Calu3 (cell line): ENCODE data around the gene MAGT1. TPM values are rescaled to one million over a fixed set of nuclear protein-coding genes. Genes with fewer than 3 reads are reported as not detected.
"Not testable (repeated sequence)": the region's sequence is repeated elsewhere in the genome, so short reads cannot be mapped to it uniquely, and the experiment has no call there.

Experiments
- BruUV-seq: library from RNA; stranded (reverse); fragments of 400-500 nt; replicated peaks from 2 replicates; lab custom pipeline; 2021; lab: Mats Ljungman, UMichigan
- CTCF ChIA-PET: fragments of 300-600 bp; sonication (Branson Sonifier 250); formaldehyde crosslinking; loops from one replicate; lab custom pipeline; 2022; ENCODE audit warnings: antibody characterized with exemption; lab: Charles Lee
- DNase-seq: peaks from one replicate; pipeline ENCODE4 v3.0.0; 2022
- H3K27ac Mint-ChIP-seq: one replicate; pipeline ENCODE4 v1.8.0; 2022; ENCODE audit warnings: mixed read lengths; ENCODE audit not compliant: unreplicated experiment
- H3K27me3 Mint-ChIP-seq: one replicate; pipeline ENCODE4 v1.8.0; 2022; ENCODE audit warnings: mixed read lengths; ENCODE audit not compliant: unreplicated experiment
- H3K36me3 Mint-ChIP-seq: one replicate; pipeline ENCODE4 v1.8.0; 2022; ENCODE audit warnings: mild to moderate bottlenecking, moderate library complexity, mixed read lengths; ENCODE audit not compliant: insufficient read depth, unreplicated experiment
- H3K4me1 Mint-ChIP-seq: one replicate; pipeline ENCODE4 v1.8.0; 2022; ENCODE audit warnings: mild to moderate bottlenecking, low read depth, mixed read lengths; ENCODE audit not compliant: unreplicated experiment
- H3K4me3 Mint-ChIP-seq: one replicate; pipeline ENCODE4 v1.8.0; 2022; ENCODE audit warnings: mild to moderate bottlenecking, low read depth, moderate library complexity, mixed read lengths; ENCODE audit not compliant: unreplicated experiment
- H3K9me3 Mint-ChIP-seq: one replicate; pipeline ENCODE4 v1.8.0; 2022; ENCODE audit warnings: low read depth, mixed read lengths; ENCODE audit not compliant: unreplicated experiment
- intact Hi-C: fragments of 100-400 bp; cut with micrococcal nuclease; formaldehyde crosslinking; loops from one replicate; pipeline ENCODE4 v1.10.0; 2022; ENCODE audit not compliant: unreplicated experiment
- total RNA-seq: library from RNA; stranded (reverse); gene quantifications from 2 replicates; pipeline ENCODE4 v1.2.3, GENCODE V29; 2022
- TF ChIP-seq, protein P1 (sequence below): fragments of 200-600 bp; IDR thresholded peaks from one replicate; pipeline ENCODE4 v1.8.0; 2022; ENCODE audit warnings: antibody characterized with exemption; ENCODE audit not compliant: unreplicated experiment

The MAGT1 gene
- total RNA-seq, 1 experiment from 2014 or later: 158 TPM

GRCh38 chrX:77893713-77894112 lies 1.5 kb downstream of the MAGT1 start:
- DNase-seq: no peak
- TF ChIP-seq, protein P1, sequence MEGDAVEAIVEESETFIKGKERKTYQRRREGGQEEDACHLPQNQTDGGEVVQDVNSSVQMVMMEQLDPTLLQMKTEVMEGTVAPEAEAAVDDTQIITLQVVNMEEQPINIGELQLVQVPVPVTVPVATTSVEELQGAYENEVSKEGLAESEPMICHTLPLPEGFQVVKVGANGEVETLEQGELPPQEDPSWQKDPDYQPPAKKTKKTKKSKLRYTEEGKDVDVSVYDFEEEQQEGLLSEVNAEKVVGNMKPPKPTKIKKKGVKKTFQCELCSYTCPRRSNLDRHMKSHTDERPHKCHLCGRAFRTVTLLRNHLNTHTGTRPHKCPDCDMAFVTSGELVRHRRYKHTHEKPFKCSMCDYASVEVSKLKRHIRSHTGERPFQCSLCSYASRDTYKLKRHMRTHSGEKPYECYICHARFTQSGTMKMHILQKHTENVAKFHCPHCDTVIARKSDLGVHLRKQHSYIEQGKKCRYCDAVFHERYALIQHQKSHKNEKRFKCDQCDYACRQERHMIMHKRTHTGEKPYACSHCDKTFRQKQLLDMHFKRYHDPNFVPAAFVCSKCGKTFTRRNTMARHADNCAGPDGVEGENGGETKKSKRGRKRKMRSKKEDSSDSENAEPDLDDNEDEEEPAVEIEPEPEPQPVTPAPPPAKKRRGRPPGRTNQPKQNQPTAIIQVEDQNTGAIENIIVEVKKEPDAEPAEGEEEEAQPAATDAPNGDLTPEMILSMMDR: no peak
- intact Hi-C loops: no loop called here
- Mint-ChIP-seq H3K27ac (peak overlapping the region; percentile 67), H3K4me3 (peak overlapping the region; percentile 98), H3K36me3 (peaks cover 43% of the 10 kb centered on the region), H3K9me3 (peaks cover 2% of the 10 kb centered on the region), H3K27me3 (no peaks in the 10 kb centered on the region), H3K4me1 (peaks cover 9% of the 10 kb centered on the region)
- CTCF ChIA-PET: interaction anchor here (0.7 kb wide), 1 partner anchor 18 kb away, joined by 3 read pairs; no protein-coding TSS in a partner anchor
- no TSS peak for BruUV-seq

DNA sequence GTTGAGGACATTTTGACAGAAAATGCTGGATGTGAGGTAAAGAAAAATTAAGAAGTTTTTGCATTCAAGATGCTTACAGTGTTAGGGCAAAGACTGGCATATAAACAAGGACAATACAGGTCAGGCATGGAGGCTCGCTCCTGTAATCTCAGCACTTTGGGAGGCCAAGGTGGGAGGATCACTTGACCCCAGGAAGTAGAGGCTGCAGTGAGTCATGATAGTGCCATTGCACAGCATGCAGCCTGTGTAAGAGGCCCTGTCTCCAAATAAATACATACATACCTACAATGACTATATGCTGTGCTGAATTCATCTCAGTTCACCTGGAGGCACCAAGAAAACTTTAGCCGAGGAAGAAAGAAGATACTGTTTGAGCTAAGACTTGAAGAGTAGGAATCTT lies 2.3 kb downstream of the MAGT1 start:
- peak overlapping the region; percentile 67 for H3K27ac Mint-ChIP-seq

GRCh38 chrX:77881418-77881817 lies 13.8 kb downstream of the MAGT1 start:
- H3K4me3 Mint-ChIP-seq, intact Hi-C loops, H3K27ac Mint-ChIP-seq, DNase-seq, H3K4me1 Mint-ChIP-seq, H3K9me3 Mint-ChIP-seq, H3K27me3 Mint-ChIP-seq, BruUV-seq, H3K36me3 Mint-ChIP-seq: not testable (repeated sequence)
- CTCF ChIA-PET: interaction anchor here (0.6 kb wide), 1 partner anchor 94 kb away, joined by 3 read pairs; no protein-coding TSS in a partner anchor

More for the DNA sequence above, 2.3 kb downstream of the MAGT1 start:
- TF ChIP-seq, protein P1: no peak
- H3K4me3 Mint-ChIP-seq: peak overlapping the region; percentile 98
- CTCF ChIA-PET: no interaction called here
- H3K27me3 Mint-ChIP-seq: no peaks in the 10 kb centered on the region
- H3K36me3 Mint-ChIP-seq: peaks cover 39% of the 10 kb centered on the region
- DNase-seq: no peak
- no TSS peak for BruUV-seq
- H3K9me3 Mint-ChIP-seq: peaks cover 2% of the 10 kb centered on the region
- intact Hi-C loops: no loop called here
- peaks cover 9% of the 10 kb centered on the region for H3K4me1 Mint-ChIP-seq

DNA sequence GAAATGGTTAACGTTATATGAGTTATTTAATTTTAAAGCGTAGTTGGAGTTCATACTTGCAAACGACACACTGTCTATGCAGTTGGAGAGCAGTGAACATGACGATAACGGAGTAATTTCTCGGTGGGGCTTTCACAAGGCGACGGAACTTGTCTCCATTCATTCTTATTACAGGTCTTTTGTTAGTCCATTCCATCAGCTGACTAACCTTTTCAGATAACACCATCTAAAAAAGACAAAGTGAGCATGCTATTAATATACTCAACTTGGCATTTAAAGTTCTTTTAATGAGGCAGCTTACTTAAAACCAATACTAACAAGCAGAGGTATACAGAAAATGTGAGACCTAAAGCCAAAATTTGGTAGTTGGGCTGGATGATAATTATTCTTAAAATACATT lies 19.9 kb downstream of the MAGT1 start:
- no peaks in the 10 kb centered on the region for H3K27me3 Mint-ChIP-seq

DNA sequence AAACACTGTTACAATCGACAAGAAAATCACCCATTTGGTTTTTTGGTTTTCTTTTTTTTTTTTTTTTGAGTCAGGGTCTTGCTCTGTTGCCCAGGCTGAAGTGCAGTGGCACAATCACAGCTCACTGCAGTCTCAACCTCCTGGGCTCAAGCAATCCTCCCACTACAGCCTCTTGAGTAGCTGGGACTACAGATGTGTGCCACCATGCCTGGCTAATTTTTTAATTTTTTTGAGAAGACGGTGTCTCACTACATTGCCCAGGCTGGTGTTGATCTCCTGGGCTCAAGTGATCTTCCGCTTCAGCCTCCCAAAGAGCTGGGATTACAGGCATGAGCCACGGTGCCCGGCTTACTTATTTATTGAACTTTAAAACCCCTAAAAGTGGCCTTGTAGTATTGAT lies 63.7 kb downstream of the MAGT1 start:
- H3K9me3 Mint-ChIP-seq, H3K27me3 Mint-ChIP-seq, H3K4me3 Mint-ChIP-seq, H3K27ac Mint-ChIP-seq, BruUV-seq, DNase-seq, H3K4me1 Mint-ChIP-seq, CTCF ChIA-PET, intact Hi-C loops: not testable (repeated sequence)
- peaks cover 14% of the 10 kb centered on the region for H3K36me3 Mint-ChIP-seq

More for the DNA sequence above, 19.9 kb downstream of the MAGT1 start:
- Mint-ChIP-seq H3K4me3 (no peak overlapping the region), H3K4me1 (no peaks in the 10 kb centered on the region), H3K36me3 (peaks cover 9% of the 10 kb centered on the region), H3K27ac (no peak overlapping the region), H3K9me3 (no peaks in the 10 kb centered on the region)
- TF ChIP-seq, protein P1: no peak
- intact Hi-C loops: no loop called here
- no peak for DNase-seq
- no TSS peak for BruUV-seq
- CTCF ChIA-PET: interaction anchor here (0.6 kb wide), 1 partner anchor 18 kb away, joined by 3 read pairs; no protein-coding TSS in a partner anchor

- not testable (repeated sequence) for H3K9me3 Mint-ChIP-seq, BruUV-seq
These were observed 73.2 kb downstream of the MAGT1 start for GRCh38 chrX:77821989-77822388.

More at GRCh38 chrX:77821989-77822388, 73.2 kb downstream of the MAGT1 start:
- H3K4me1 Mint-ChIP-seq, H3K4me3 Mint-ChIP-seq, intact Hi-C loops, H3K27ac Mint-ChIP-seq, H3K27me3 Mint-ChIP-seq, DNase-seq, CTCF ChIA-PET: not testable (repeated sequence)
- peaks cover 26% of the 10 kb centered on the region for H3K36me3 Mint-ChIP-seq
